H9 (cell line): ENCODE results near the gene THAP9. TPM values are rescaled to one million over a fixed set of nuclear protein-coding genes. Genes with fewer than 3 reads are reported as not detected.

ENCODE experiments used
- DNase-seq: peaks from one replicate; pipeline ENCODE4 v3.0.0-alpha.2; 2017
- H2AFZ ChIP-seq: one replicate; pipeline ENCODE4 v1.6.1; 2013; ENCODE audit warnings: mild to moderate bottlenecking, low read length, control low read depth, moderate library complexity
- H2AK5ac ChIP-seq: 2 replicates; pipeline ENCODE4 v1.6.1; 2013; ENCODE audit warnings: low read length, control low read depth, mixed read lengths; ENCODE audit not compliant: insufficient read length
- H2BK120ac ChIP-seq: one replicate; pipeline ENCODE4 v1.6.1; 2013; ENCODE audit warnings: low read depth, mild to moderate bottlenecking, low read length, control low read depth, inconsistent platforms; ENCODE audit not compliant: poor library complexity, severe bottlenecking
- H2BK12ac ChIP-seq: 2 replicates; pipeline ENCODE4 v1.6.1; 2013; ENCODE audit warnings: low read length, control low read depth, mixed read lengths, low read depth; ENCODE audit not compliant: insufficient read length
- H2BK15ac ChIP-seq: 2 replicates; pipeline ENCODE4 v1.6.1; 2013; ENCODE audit warnings: low read depth, low read length, control low read depth
- H2BK20ac ChIP-seq: one replicate; pipeline ENCODE4 v1.6.1; 2013; ENCODE audit warnings: low read depth, mild to moderate bottlenecking, low read length, control low read depth, inconsistent platforms; ENCODE audit not compliant: poor library complexity, severe bottlenecking
- H2BK5ac ChIP-seq: 2 replicates; pipeline ENCODE4 v1.6.1; 2013; ENCODE audit warnings: low read length, control low read depth, mixed read lengths; ENCODE audit not compliant: insufficient read length
- H3K14ac ChIP-seq: 2 replicates; pipeline ENCODE4 v1.6.1; 2013; ENCODE audit warnings: low read length, control low read depth; ENCODE audit not compliant: insufficient read depth
- H3K18ac ChIP-seq: 2 replicates; pipeline ENCODE4 v1.6.1; 2013; ENCODE audit warnings: low read depth, mild to moderate bottlenecking, mixed read lengths, low read length, control low read depth; ENCODE audit not compliant: insufficient read length
- H3K23ac ChIP-seq: 2 replicates; pipeline ENCODE4 v1.6.1; 2013; ENCODE audit warnings: low read length, control low read depth, mixed read lengths, low read depth; ENCODE audit not compliant: insufficient read length
- H3K23me2 ChIP-seq: 2 replicates; pipeline ENCODE4 v1.6.1; 2013; ENCODE audit warnings: low read depth, mild to moderate bottlenecking, mixed read lengths, low read length, control low read depth; ENCODE audit not compliant: insufficient read length, poor library complexity, severe bottlenecking
- H3K27ac ChIP-seq: 2 replicates; pipeline ENCODE4 v1.5.1; 2013; ENCODE audit warnings: low read length, control low read depth, mixed read lengths, low read depth; ENCODE audit not compliant: insufficient read length
- H3K27me3 ChIP-seq: 2 replicates; pipeline ENCODE4 v1.6.1; 2013; ENCODE audit warnings: low read length, control low read depth, inconsistent platforms; ENCODE audit not compliant: insufficient read depth
- H3K4ac ChIP-seq: 2 replicates; pipeline ENCODE4 v1.6.1; 2013; ENCODE audit warnings: low read depth, mild to moderate bottlenecking, control low read depth, inconsistent platforms, low read length, moderate library complexity
- H3K4me1 ChIP-seq: 2 replicates; pipeline ENCODE4 v1.6.1; 2013; ENCODE audit warnings: low read length, control low read depth, inconsistent platforms; ENCODE audit not compliant: insufficient read depth
- H3K4me2 ChIP-seq: 2 replicates; pipeline ENCODE4 v1.6.1; 2013; ENCODE audit warnings: low read length, control low read depth, mixed read lengths; ENCODE audit not compliant: insufficient read length, insufficient read depth
- H3K56ac ChIP-seq: 2 replicates; pipeline ENCODE4 v1.6.1; 2013; ENCODE audit warnings: low read depth, mild to moderate bottlenecking, mixed read lengths, low read length, control low read depth; ENCODE audit not compliant: insufficient read length
- H3K79me1 ChIP-seq: 2 replicates; pipeline ENCODE4 v1.6.1; 2013; ENCODE audit warnings: low read depth, mild to moderate bottlenecking, moderate library complexity, low read length, control low read depth, inconsistent platforms; ENCODE audit not compliant: insufficient read depth, poor library complexity, severe bottlenecking
- H3K79me2 ChIP-seq: 2 replicates; pipeline ENCODE4 v1.6.1; 2013; ENCODE audit warnings: low read length, control low read depth, inconsistent platforms; ENCODE audit not compliant: insufficient read depth
- H3K9ac ChIP-seq: 2 replicates; pipeline ENCODE4 v1.6.1; 2013; ENCODE audit warnings: low read length, control low read depth, mixed read lengths; ENCODE audit not compliant: insufficient read length; ENCODE audit errors: extremely low read depth
- H3K9me3 ChIP-seq: one replicate; pipeline ENCODE4 v1.6.1; 2013; ENCODE audit warnings: low read depth, low read length, inconsistent platforms; ENCODE audit not compliant: control insufficient read depth
- H3T11ph ChIP-seq: one replicate; pipeline ENCODE4 v1.6.1; 2013; ENCODE audit warnings: mild to moderate bottlenecking, low read length, control low read depth, inconsistent platforms
- H4K20me1 ChIP-seq: one replicate; pipeline ENCODE4 v1.6.1; 2013; ENCODE audit not compliant: control insufficient read depth, insufficient read length, insufficient read depth
- H4K5ac ChIP-seq: 2 replicates; pipeline ENCODE4 v1.6.1; 2013; ENCODE audit warnings: low read depth, mild to moderate bottlenecking, mixed read lengths, low read length, control low read depth; ENCODE audit not compliant: insufficient read length
- H4K8ac ChIP-seq: replicated peaks from 2 replicates; pipeline ENCODE4 v1.6.1; 2013; ENCODE audit warnings: low read length, control low read depth, mixed read lengths, low read depth; ENCODE audit not compliant: insufficient read length
- H4K91ac ChIP-seq: 2 replicates; pipeline ENCODE4 v1.6.1; 2013; ENCODE audit warnings: low read depth, mild to moderate bottlenecking, moderate library complexity, mixed read lengths, low read length, control low read depth; ENCODE audit not compliant: insufficient read length
- H3K27ac Mint-ChIP-seq, 3 experiments: 2 replicates in 2 of 3; 3 replicates in 1 of 3; pipeline ENCODE4 v1.8.0; 2020 to 2021; ENCODE audit warnings: mixed read lengths in 3 of 3, mild to moderate bottlenecking in 1 of 3, moderate library complexity in 1 of 3
- H3K27me3 Mint-ChIP-seq: 2 replicates; pipeline ENCODE4 v1.8.0; 2021; ENCODE audit warnings: low read depth, mild to moderate bottlenecking, moderate library complexity, mixed read lengths
- H3K36me3 Mint-ChIP-seq, 3 experiments: 2 replicates in 2 of 3; 3 replicates in 1 of 3; pipeline ENCODE4 v1.8.0; 2020 to 2021; ENCODE audit warnings: low read depth in 3 of 3, mixed read lengths in 3 of 3; ENCODE audit not compliant: insufficient read depth in 1 of 3
- H3K4me1 Mint-ChIP-seq, 2 experiments: 2 replicates each; pipeline ENCODE4 v1.8.0; 2020; ENCODE audit warnings: mixed read lengths in 2 of 2
- H3K4me3 Mint-ChIP-seq, 2 experiments: 2 replicates in 1 of 2; 3 replicates in 1 of 2; pipeline ENCODE4 v1.8.0; 2020 to 2021; ENCODE audit warnings: mild to moderate bottlenecking in 2 of 2, mixed read lengths in 2 of 2, moderate library complexity in 1 of 2
- H3K9me3 Mint-ChIP-seq, 2 experiments: 2 replicates in 1 of 2; 3 replicates in 1 of 2; pipeline ENCODE4 v1.8.0; 2020; ENCODE audit warnings: mild to moderate bottlenecking in 2 of 2, mixed read lengths in 2 of 2, moderate library complexity in 1 of 2
- CTCF ChIP-seq: fragments of 200-600 bp; sonication (generic); conservative IDR thresholded peaks from 3 replicates; pipeline ENCODE4 v1.8.0; 2021; ENCODE audit warnings: antibody characterized with exemption, mild to moderate bottlenecking
- WGBS: extraction: QIAGEN DNeasy Blood & Tissue Kit; methylation state at CpG from one replicate; pipeline ENCODE4 v1.1.7; 2013; ENCODE audit warnings: missing lambda C conversion rate, low lambda C conversion rate, mixed read lengths; ENCODE audit not compliant: insufficient read length; ENCODE audit errors: extremely low coverage; 5-methylcytosine and 5-hydroxymethylcytosine counted together
- total RNA-seq: library from RNA; stranded (reverse); gene quantifications from 2 replicates; pipeline ENCODE4 v1.2.1, GENCODE V29; 2021

Gene THAP9
- total RNA-seq, 1 experiment from 2014 or later, result 14.8 TPM

DNA sequence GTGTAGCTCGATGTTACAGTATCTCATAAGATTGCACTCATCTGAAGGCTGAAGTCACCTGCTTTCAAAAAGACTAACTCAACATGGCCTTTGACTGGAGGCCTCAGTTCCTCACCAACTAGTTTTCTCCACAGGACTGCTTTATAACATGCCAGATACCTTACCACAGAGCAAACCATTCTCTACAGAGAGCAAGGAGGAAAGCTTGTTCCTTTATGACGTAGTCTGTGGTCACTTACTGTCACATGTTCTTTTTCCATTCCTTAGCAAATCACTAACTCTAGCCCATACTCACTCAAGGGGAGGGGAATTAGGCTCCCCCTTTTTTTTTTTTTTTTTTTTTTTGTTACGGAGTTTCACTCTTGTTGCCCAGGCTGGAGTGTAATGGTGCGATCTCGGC, 3.2 kb downstream of the THAP9 start:
- H3K56ac ChIP-seq, result no peak overlapping the region
- H3K4me1 ChIP-seq, result no peaks in the 10 kb centered on the region
- H3K27ac ChIP-seq, result no peak overlapping the region
- no peak overlapping the region for H4K5ac ChIP-seq
- H2BK15ac ChIP-seq, result no peak overlapping the region
- no peak overlapping the region for H2AFZ ChIP-seq
- H3K23me2 ChIP-seq, result peaks cover 6% of the 10 kb centered on the region
- DNase-seq, result no peak
- no peak overlapping the region for H4K91ac ChIP-seq
- no peak overlapping the region for H3K4ac ChIP-seq
- H3K27ac Mint-ChIP-seq, result no peak overlapping the region
- H3K23ac ChIP-seq, result no peak overlapping the region
- no peaks in the 10 kb centered on the region for H3K9me3 Mint-ChIP-seq
- no peak overlapping the region for H2AK5ac ChIP-seq
- no peak overlapping the region for H4K8ac ChIP-seq
- TF ChIP-seq CTCF, result no peak
- H3K27me3 ChIP-seq, result no peaks in the 10 kb centered on the region
- H2BK120ac ChIP-seq, result no peak overlapping the region
- no peak overlapping the region for H3K14ac ChIP-seq
- no peak overlapping the region for H3K18ac ChIP-seq
- H2BK20ac ChIP-seq, result no peak overlapping the region
- H2BK5ac ChIP-seq, result no peak overlapping the region
- H3K9ac ChIP-seq, result no peak overlapping the region
- H4K20me1 ChIP-seq, result no peaks in the 10 kb centered on the region
- H3K4me1 Mint-ChIP-seq, result peaks cover 6 to 7% of the 10 kb centered on the region in 2 experiments
- H3K27me3 Mint-ChIP-seq, result no peaks in the 10 kb centered on the region
- H2BK12ac ChIP-seq, result no peak overlapping the region
- no peaks in the 10 kb centered on the region for H3K79me1 ChIP-seq
- WGBS, result no CpG with 5 or more reads among the region's 5 CpGs
- peaks cover 8 to 37% (median 28%) of the 10 kb centered on the region in 3 experiments; a peak in 6 of 7 replicates for H3K36me3 Mint-ChIP-seq
- no peak overlapping the region for H3K4me2 ChIP-seq
- H3K9me3 ChIP-seq, result no peaks in the 10 kb centered on the region
- H3K79me2 ChIP-seq, result peaks cover 15% of the 10 kb centered on the region; the same call in 1 of the 2 replicates
- no peak overlapping the region for H3K4me3 Mint-ChIP-seq
- no peak overlapping the region for H3T11ph ChIP-seq
